Measurements from ENCODE around the gene ZNF746. TPM values are rescaled to one million over a fixed set of nuclear protein-coding genes. Genes with fewer than 3 reads are reported as not detected.
A peak's percentile ranks its signal among the peaks of the same experiment; 100 is the strongest.
"Not testable (repeated sequence)": the region's sequence is repeated elsewhere in the genome, so short reads cannot be mapped to it uniquely, and the experiment has no call there.

Gene ZNF746
- total RNA-seq, 4 donors from 2014 or later, result 18.1 to 28.1 (median 22.0) TPM

- peak in 1 of 2 donors; percentile 43 for DNase-seq (ENCODE audit: low spot score in 2 of 2)
- H3K4me1 ChIP-seq, result no peaks in the 10 kb centered on the region
- no peaks in the 10 kb centered on the region for H3K27me3 ChIP-seq
- no peak overlapping the region for H3K4me3 ChIP-seq
- peaks cover 85% of the 10 kb centered on the region for H3K36me3 ChIP-seq
- TF ChIP-seq CTCF (IDR thresholded peaks at IDR 0.05), result no peak
- TF ChIP-seq POLR2A (IDR thresholded peaks at IDR 0.05), result no peak
- no peak for TF ChIP-seq POLR2AphosphoS5 (IDR thresholded peaks at IDR 0.05)
- no peak for TF ChIP-seq EP300 (IDR thresholded peaks at IDR 0.05)
- H3K9me3 ChIP-seq, result no peaks in the 10 kb centered on the region
- 93% methylated on average over 9 of the region's 10 CpGs for WGBS
- H3K27ac ChIP-seq, result no peak overlapping the region
These were observed 46.8 kb downstream of the ZNF746 start for GRCh38 chr7:149450821-149451220.

- Histone ChIP-seq H3K4me3 (no peak overlapping the region), H3K27ac (no peak overlapping the region), H3K27me3 (no peaks in the 10 kb centered on the region), H3K36me3 (peaks cover 85% of the 10 kb centered on the region), H3K4me1 (no peaks in the 10 kb centered on the region), H3K9me3 (no peaks in the 10 kb centered on the region)
- WGBS, result 93% methylated on average over 5 of the region's 6 CpGs
- peak in 1 of 2 donors; percentile 43 for DNase-seq (ENCODE audit: low spot score in 2 of 2)
- no peak for TF ChIP-seq POLR2A (IDR thresholded peaks at IDR 0.05)
- TF ChIP-seq EP300 (IDR thresholded peaks at IDR 0.05), result no peak
- TF ChIP-seq CTCF (IDR thresholded peaks at IDR 0.05), result no peak
These were observed 47.7 kb downstream of the ZNF746 start for GRCh38 chr7:149449897-149450296.

GRCh38 chr7:149448961-149449360, 48.6 kb downstream of the ZNF746 start:
- no peak for TF ChIP-seq POLR2A (IDR thresholded peaks at IDR 0.05)
- no peak for TF ChIP-seq POLR2AphosphoS5 (IDR thresholded peaks at IDR 0.05)
- no peak for TF ChIP-seq EP300 (IDR thresholded peaks at IDR 0.05)
- TF ChIP-seq CTCF (IDR thresholded peaks at IDR 0.05), result no peak
- 86% methylated on average over 8 of the region's 8 CpGs for WGBS
- H3K36me3 ChIP-seq, result peaks cover 83% of the 10 kb centered on the region
- peak in 1 of 2 donors; percentile 50 for DNase-seq (ENCODE audit: low spot score in 2 of 2)
- H3K4me1 ChIP-seq, result no peaks in the 10 kb centered on the region
- H3K9me3 ChIP-seq, result no peaks in the 10 kb centered on the region
- no peak overlapping the region for H3K4me3 ChIP-seq
- H3K27ac ChIP-seq, result no peak overlapping the region
- H3K27me3 ChIP-seq, result no peaks in the 10 kb centered on the region

- peak in 1 of 2 donors; percentile 35 for DNase-seq (ENCODE audit: low spot score in 2 of 2)
- H3K36me3 ChIP-seq, result peaks cover 67% of the 10 kb centered on the region
- not testable (repeated sequence) for H3K27ac ChIP-seq, H3K4me1 ChIP-seq, H3K9me3 ChIP-seq, H3K4me3 ChIP-seq, H3K27me3 ChIP-seq
- WGBS, result 97% methylated on average over 11 of the region's 11 CpGs
These were observed 51.6 kb downstream of the ZNF746 start for GRCh38 chr7:149446026-149446425.

GRCh38 chr7:149444287-149444686, 53.3 kb downstream of the ZNF746 start:
- Histone ChIP-seq H3K36me3 (peaks cover 49% of the 10 kb centered on the region), H3K27me3 (no peaks in the 10 kb centered on the region), H3K4me3 (no peak overlapping the region), H3K27ac (no peak overlapping the region), H3K4me1 (no peaks in the 10 kb centered on the region), H3K9me3 (no peaks in the 10 kb centered on the region)
- DNase-seq (ENCODE audit: low spot score in 2 of 2), result peak in 1 of 2 donors; percentile 49
- TF ChIP-seq CTCF (IDR thresholded peaks at IDR 0.05) (no peak), EP300 (IDR thresholded peaks at IDR 0.05) (no peak), POLR2A (IDR thresholded peaks at IDR 0.05) (no peak), POLR2AphosphoS5 (IDR thresholded peaks at IDR 0.05) (no peak)
- 91% methylated on average over 6 of the region's 6 CpGs for WGBS

- TF ChIP-seq POLR2A (IDR thresholded peaks at IDR 0.05) (no peak), CTCF (IDR thresholded peaks at IDR 0.05) (no peak), EP300 (IDR thresholded peaks at IDR 0.05) (no peak), POLR2AphosphoS5 (IDR thresholded peaks at IDR 0.05) (no peak)
- peak in 1 of 2 donors; percentile 15 for DNase-seq (ENCODE audit: low spot score in 2 of 2)
- Histone ChIP-seq H3K4me3 (no peak overlapping the region), H3K27me3 (no peaks in the 10 kb centered on the region), H3K4me1 (no peaks in the 10 kb centered on the region), H3K9me3 (no peaks in the 10 kb centered on the region), H3K27ac (no peak overlapping the region), H3K36me3 (peaks cover 42% of the 10 kb centered on the region)
- 94% methylated on average over 7 of the region's 7 CpGs for WGBS
These were observed 54.1 kb downstream of the ZNF746 start for GRCh38 chr7:149443523-149443922.
